Measurements from ENCODE around the gene SMO. TPM values are rescaled to one million over a fixed set of nuclear protein-coding genes. Genes with fewer than 3 reads are reported as not detected.
A peak's percentile ranks its signal among the peaks of the same experiment; 100 is the strongest.

Gene SMO
- total RNA-seq, 6 experiments from 2014 or later, result 6.4 to 21.2 (median 12.1) TPM

DNA sequence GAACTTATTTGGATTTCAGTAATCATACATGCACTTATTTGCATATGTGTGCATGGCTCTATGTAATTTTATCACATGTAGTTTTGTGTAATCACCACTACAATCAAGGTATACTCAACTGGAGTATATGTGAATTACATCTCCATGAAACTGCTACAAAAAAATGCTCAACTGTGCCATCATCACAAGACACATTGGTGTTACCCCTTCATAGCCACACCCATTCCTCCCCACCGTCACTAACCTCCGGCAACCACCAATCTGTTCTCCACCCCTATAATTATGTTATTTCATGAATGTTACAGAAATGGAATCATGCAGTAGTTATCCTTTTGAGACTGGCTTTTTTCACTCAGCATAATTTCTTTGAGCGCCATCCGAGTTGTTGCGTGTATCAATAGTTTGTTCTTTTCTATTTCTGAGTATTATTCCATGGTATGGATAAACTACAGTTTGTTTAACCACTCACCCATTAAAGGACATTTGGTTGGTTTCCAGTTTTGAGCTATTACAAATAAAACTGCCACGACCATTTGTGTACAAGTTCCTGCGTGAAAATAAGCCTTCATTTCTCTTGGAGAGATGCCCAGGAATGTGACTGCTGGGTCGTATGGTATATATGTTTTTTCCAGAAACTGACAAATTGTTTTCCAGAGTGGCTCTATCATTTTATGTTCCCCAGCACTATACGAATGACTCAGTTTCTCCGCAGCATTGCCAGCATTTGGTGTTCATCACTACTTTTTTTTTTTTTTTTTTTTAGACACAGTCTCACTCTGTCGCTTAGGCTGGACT, 11.3 kb upstream of the SMO start:
- no peaks in the 10 kb centered on the region for H3K36me3 ChIP-seq
- intact Hi-C loops (cut with DNase I), result no loop called here
- ATAC-seq (no peak), DNase-seq (no peak)
- 63% methylated on average over 11 of the region's 11 CpGs for WGBS (ENCODE audit: insufficient coverage, low coverage, low lambda C conversion rate, missing lambda C conversion rate)
- H3K4me3 ChIP-seq, result no peak overlapping the region
- no peaks in the 10 kb centered on the region for H3K4me1 ChIP-seq
- no peaks in the 10 kb centered on the region for H3K9me3 ChIP-seq
- TF ChIP-seq, protein P1, sequence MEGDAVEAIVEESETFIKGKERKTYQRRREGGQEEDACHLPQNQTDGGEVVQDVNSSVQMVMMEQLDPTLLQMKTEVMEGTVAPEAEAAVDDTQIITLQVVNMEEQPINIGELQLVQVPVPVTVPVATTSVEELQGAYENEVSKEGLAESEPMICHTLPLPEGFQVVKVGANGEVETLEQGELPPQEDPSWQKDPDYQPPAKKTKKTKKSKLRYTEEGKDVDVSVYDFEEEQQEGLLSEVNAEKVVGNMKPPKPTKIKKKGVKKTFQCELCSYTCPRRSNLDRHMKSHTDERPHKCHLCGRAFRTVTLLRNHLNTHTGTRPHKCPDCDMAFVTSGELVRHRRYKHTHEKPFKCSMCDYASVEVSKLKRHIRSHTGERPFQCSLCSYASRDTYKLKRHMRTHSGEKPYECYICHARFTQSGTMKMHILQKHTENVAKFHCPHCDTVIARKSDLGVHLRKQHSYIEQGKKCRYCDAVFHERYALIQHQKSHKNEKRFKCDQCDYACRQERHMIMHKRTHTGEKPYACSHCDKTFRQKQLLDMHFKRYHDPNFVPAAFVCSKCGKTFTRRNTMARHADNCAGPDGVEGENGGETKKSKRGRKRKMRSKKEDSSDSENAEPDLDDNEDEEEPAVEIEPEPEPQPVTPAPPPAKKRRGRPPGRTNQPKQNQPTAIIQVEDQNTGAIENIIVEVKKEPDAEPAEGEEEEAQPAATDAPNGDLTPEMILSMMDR (IDR thresholded peaks at IDR 0.05), result no peak
- no peak for TF ChIP-seq POLR2A (IDR thresholded peaks at IDR 0.05)
- no peaks in the 10 kb centered on the region for H3K27me3 ChIP-seq
- no peak overlapping the region for H3K27ac ChIP-seq

- Histone ChIP-seq H3K4me3 (no peak overlapping the region), H3K36me3 (no peaks in the 10 kb centered on the region), H3K27me3 (no peaks in the 10 kb centered on the region), H3K9me3 (no peaks in the 10 kb centered on the region), H3K27ac (no peak overlapping the region), H3K4me1 (peaks cover 0 to 6% (median 0%) of the 10 kb centered on the region in 4 donors)
- DNase-seq (no peak), ATAC-seq (no peak)
- 76% methylated on average over 2 of the region's 6 CpGs for WGBS (ENCODE audit: insufficient coverage, low coverage, low lambda C conversion rate, missing lambda C conversion rate)
- intact Hi-C loops (cut with DNase I), result no loop called here
- no peak for TF ChIP-seq POLR2A (IDR thresholded peaks at IDR 0.05)
- TF ChIP-seq, protein P1 (IDR thresholded peaks at IDR 0.05), result no peak
Observed at GRCh38 chr7:129184981-129185670, 3.3 kb upstream of the SMO start.

GRCh38 chr7:129186749-129187260, 1.6 kb upstream of the SMO start:
- ATAC-seq (no peak), DNase-seq (no peak)
- intact Hi-C loops (cut with DNase I), result no loop called here
- TF ChIP-seq POLR2A (IDR thresholded peaks at IDR 0.05), result no peak
- TF ChIP-seq, protein P1 (IDR thresholded peaks at IDR 0.05), result no peak
- Histone ChIP-seq H3K27me3 (no peaks in the 10 kb centered on the region), H3K9me3 (no peaks in the 10 kb centered on the region), H3K36me3 (no peaks in the 10 kb centered on the region), H3K4me3 (no peak overlapping the region), H3K4me1 (peaks cover 0 to 16% (median 0%) of the 10 kb centered on the region in 4 donors), H3K27ac (no peak overlapping the region)
- WGBS (ENCODE audit: insufficient coverage, low coverage, low lambda C conversion rate, missing lambda C conversion rate), result 89% methylated on average over 6 of the region's 6 CpGs

DNA sequence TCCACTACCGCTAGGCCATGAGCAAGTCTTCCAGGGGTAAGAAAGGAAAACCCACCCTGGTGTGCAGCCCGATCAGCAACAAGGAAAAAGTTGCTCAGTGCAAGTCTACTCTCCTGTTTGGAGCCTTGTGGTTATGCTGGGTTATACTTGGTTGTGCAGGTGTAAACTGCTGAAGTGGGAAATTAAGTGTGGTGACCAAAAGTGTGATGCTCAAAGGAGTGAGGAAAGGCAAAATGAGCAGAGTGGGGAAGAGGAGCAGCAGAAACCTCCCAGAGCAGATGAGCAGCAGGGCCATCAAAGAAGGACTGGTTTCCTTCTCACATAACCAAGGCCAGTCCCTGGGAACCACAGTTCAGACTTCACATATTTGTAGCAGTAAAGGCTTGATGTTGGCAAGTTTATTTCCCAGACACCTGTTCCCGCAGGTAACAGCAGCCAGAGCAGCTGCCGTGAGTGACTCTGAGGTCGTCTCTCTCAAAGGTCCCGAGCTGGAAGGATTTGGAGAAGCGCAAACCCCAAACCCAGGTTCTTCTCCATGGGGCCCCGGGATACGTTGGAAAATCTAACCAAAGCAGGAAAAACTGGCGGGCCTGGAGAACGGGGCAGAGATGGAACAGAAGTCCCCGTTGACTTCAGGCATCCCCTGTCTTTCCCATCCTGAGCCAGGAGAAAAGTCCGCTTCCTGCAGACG, 607 bp upstream of the SMO start:
- no peaks in the 10 kb centered on the region for H3K36me3 ChIP-seq
- DNase-seq, result no peak
- intact Hi-C loops (cut with DNase I), result no loop called here
- H3K27ac ChIP-seq, result peak overlapping the region in 1 of 3 donors; percentile 55
- no peak for TF ChIP-seq POLR2A (IDR thresholded peaks at IDR 0.05)
- TF ChIP-seq, protein P1 (IDR thresholded peaks at IDR 0.05), result no peak
- peak in 1 of 4 donors; percentile 36 for ATAC-seq
- H3K4me1 ChIP-seq, result peaks cover 0 to 16% (median 0%) of the 10 kb centered on the region in 4 donors
- WGBS (ENCODE audit: insufficient coverage, low coverage, low lambda C conversion rate, missing lambda C conversion rate), result 24% methylated on average over 9 of the region's 14 CpGs
- H3K27me3 ChIP-seq, result no peaks in the 10 kb centered on the region
- H3K4me3 ChIP-seq, result peak overlapping the region; percentile 82 to 89 (median 86)
- H3K9me3 ChIP-seq, result no peaks in the 10 kb centered on the region
